Activated CD8-positive, alpha-beta memory T cell treated with anti-CD3 and anti-CD28 coated beads, Interleukin-2, amount 50 U/mL, for 4 hours (primary cell): ENCODE data around the gene SLC24A3.

ENCODE experiments used
- DNase-seq: peaks from one replicate; pipeline ENCODE4 v3.0.0-alpha.2; 2020

SLC24A3 gene

DNA sequence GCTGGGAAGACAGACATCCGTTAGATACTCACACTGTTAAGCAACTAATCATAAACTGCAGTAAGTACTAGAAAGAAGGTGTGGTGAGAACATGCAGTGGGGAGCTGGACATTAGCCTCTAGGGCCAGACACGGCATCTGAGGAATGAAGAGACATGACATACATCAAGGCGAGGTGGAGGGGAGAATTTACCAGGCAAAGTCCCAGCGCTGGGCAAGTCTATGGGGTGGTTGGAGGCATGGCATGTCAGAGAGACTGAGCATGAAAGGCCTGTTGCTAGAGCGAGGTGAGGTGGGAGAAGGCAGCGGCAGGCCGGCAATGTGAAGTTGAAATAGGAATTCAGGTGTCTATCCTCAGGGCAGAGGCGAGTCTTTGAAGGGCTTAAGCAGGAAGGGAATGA, 31.8 kb downstream of the SLC24A3 start:
- DNase-seq, result no peak

DNA sequence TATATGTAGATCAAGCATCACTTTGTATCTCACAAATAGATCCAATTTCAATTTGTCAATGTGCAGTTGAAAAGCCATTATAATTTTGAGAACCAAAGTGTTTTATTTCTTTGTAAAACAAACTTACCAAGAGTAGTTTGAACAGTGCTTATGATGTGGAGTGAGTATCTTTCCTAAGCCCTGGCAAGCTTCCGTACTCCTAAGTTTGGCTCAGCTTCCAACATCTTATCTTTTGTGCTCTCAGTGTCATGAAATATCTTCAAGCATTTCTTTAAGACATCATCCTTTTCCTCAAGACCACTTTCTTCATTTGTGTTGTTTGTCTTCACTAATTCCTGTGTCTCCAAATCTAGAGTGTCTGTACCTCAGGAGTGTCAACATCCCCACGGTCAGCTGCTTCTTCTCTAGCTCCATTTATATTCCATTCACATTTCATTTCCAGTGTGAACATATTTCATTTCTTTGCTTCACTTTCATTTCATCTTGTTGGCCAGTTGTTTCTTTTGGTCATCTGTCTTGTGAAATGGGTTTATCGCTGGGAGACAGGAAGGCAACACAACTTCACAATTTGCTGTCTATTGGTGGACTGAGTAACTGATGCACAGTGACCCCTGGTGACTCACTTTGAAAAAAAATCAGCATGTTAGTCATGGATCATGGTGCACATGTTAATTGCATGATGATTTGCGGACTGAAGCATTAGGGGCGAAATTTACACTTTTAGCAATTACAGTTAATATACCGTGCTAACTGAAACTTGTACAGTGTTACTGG, 36.9 kb downstream of the SLC24A3 start:
- no peak for DNase-seq

DNA sequence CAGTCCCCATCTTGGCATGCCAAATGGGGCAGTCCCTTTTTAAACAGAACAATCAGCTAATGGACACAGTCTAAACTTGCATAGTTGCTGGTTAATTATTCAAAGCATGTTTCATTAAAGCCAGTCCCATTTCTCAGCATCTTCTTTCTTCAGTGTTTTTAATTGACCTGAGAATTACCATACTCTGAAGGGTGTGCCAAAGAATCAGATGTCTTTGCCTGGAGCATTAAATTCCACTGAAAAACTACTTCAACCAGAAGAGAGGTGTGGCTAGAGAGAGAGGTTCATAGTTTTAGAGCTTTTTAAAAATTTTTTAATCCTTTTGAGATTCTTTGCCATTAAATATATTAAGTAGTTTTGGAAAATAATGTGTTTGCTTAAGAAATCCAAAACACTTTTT, 37.9 kb downstream of the SLC24A3 start:
- no peak for DNase-seq

DNA sequence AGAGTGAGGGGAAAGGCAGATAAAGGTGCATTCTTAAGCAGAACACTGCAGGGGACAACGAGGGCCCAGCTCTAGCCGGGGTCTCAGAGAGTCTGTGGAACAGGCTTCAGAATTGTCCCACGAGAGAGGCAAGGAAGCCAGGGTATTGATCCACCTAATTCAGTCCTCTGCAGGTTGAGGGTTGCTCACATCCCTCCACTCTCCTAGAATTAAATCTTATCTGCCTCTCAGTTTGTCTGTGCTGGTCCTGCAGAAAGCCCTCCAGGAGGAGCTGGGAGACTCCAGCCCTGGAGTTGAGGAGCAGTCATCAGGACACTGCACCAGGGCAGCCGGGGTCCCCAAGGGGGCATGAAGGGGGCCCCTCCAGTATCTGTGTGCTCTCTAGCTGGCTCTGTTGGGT, 39.1 kb downstream of the SLC24A3 start:
- DNase-seq, result no peak

DNA sequence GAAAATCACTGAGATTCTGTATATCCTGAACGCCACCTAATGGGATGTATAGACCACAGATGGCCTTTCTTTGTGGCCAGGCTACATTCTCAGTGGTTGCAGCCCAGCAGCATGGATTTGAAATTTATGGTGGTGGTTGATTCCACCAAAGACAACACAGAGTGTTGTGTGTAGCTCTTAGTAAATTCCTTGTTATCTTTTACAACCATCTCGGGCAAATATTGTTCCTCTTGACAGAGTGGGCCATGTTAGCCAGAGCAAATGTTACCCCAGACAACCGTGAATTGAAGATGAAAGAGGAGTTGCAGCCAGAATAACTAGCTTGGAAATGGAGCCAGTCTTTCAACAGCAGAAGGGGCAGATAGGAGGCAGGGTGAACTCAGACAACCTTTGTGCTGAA, 39.5 kb downstream of the SLC24A3 start:
- DNase-seq, result no peak

DNA sequence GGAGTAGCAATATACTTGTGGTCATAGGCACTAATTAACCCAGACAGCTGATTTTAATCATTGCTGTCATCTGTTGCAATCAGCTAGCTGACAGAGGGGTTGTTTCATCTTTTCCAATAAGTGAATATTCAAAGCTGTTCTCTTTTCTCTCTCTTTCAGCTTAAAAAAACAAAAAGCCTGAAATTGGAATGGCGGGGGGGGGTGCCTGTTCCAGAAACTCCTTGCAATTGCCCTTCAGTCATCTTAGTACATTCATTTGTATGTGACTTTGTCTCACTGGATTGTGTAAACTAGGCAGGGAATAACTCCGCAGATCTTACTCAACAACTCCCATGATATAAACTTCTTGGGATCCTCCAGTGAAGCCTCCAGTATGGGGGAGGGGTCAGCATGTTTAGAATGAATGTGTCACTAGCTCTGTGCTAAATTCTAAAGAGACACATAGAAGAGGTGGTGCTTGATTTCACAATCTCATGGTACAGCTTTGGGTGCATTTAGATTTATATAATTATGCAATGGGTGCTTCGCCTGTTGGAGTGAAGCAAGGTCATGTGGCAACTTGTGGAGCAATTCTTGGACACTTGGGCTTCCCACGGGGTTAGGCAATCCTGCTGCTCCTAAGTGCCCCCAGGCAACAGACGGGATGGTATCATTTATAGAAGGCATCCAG, 40.1 kb downstream of the SLC24A3 start:
- no peak for DNase-seq

DNA sequence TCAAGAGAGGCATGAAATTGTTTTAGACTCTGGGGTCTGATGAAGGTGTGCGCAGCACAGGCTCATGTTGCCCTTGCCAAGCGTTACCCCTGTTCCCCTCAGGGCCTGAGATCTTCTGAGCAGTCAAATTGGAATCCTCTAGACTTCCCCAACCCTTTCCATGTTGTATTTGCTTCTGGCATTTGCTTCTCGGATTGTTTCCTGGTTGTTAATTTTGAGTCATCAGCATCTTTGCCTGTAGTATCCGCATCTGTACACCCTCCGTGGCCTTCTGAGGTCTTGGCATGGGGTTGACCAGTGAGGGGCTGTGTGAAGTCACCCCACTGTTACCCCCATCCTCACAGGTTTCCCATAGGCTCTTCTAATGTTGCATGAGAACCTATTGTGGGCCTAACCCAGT, 40.9 kb downstream of the SLC24A3 start:
- no peak for DNase-seq

DNA sequence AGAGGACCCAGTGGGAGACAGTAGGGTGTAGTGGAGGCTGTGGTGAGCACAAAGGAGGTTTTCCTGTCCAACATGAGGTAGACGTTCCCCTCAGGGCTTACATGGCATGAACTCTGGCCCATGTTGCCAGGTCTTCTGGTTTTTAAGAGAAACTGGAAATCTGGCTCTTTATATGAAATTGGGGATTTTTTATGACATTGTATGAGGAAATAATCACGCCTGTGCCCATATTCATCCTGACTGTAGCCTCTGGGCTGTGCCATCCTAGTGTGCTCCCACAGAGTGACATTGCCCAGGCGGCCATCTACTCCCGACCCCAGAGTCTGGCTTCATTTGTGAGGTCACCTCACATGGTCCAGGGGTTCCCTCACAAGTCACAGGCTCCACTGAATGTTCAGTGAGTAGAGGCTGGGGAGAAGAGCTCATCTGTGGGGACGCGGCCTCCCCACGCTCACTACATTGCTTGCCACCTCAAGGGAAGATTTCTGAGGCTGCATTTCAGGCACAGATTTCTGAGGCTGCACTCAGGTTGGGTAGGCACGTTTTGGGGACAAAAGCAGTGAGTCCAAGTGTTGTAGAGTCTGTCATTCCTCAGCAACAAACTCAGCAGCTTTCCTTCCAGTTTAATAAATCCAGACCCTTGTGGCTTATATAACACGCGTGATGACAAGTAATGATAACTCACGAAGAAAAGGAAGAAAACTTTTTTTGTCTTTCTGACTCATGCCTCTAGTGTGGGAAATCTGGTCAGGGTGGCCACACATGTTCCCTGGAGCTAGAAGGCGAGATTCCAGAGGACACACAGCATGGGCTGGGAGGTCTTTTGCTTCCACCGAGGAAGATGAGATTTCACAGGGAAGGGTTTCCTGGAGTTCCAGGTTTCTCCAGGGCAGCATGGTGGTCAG, 41.7 kb downstream of the SLC24A3 start:
- no peak for DNase-seq

DNA sequence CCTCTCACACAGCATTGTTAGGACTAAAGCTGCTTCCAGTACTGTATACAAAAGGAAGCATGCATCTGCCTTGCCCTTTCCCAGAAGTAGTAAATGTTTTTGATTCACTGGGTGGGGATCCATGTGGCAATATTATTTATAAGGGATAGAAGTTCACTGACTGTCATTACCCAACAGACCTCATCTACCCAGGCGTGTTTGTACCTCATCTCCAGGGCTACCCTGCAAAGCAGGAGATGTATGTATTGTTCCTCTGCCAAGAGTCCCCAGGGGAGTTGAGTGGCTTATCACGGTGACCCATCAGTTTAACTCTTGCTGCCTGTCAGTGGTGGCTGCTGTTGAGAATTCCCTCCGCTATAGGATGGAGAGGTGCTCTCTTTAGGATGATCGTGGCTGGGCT, 42.5 kb downstream of the SLC24A3 start:
- no peak for DNase-seq

DNA sequence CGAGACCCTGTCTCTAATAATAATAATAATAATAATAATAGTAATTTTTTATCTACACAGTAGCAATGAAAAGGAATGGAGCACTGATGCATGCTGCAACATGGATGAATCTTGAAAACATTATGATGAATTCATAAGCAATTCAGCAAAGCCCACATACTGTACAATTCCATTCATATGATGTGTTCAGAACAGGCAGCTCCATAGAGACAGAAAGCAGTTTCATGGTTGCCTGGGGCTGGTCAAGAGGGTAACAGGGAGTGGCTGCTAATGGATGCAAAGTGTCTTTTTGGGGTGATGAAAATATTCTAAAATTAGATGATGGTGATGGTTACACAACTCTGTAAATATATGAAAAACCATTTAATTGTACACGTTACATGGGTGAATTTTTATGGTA, 43.6 kb downstream of the SLC24A3 start:
- no peak for DNase-seq

DNA sequence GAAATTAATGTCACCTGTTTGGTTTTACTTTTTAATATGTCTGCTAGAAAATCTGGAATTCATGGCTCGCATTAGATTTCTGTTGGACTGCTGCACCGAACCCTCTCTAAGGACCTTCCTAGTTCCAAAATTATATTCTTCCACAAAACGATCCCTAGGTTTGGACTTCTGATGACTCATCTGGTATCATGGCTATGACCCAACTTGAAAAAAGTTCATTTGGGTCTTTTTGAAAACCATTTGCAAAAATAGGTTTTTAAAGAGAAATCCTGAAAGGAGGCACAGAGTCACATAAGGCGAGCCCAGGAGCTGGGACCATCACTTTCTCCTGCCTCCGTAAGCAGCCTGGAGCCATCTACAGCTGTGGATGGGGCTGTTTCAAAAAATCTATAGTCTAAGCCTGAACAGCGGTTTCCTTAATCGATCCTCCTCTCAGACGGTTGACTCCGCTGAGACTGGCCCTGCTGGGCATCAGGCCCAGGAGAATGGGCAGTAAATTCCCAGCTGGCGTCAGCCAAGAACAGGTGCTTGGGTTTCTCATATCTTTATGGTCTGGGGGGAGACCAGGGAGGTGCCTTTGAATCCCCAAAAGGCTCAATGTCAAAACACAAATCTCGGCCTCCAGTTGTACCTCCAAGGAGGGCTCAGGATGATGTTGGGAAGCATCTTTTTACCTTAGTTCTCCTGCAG, 44.6 kb downstream of the SLC24A3 start:
- no peak for DNase-seq

DNA sequence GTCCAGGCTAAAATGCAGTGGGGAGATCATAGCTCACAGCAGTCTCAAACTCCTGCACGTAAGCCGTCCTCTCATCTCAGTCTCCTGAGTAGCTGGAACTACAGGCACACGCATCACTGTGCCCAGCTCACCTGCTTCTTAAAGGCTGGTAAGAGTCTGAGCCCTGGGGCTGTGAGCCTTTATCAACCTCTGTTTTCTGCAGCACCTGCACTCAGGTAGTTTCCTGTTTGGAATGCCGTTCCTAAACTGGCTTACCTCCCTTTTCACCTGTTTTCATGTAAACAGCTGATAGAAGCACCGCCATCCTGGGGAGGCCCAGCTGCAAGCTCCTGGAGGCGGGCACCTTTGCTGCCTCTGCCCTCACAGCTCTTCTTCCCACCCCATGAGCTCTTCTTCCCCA, 45.4 kb downstream of the SLC24A3 start:
- no peak for DNase-seq

DNA sequence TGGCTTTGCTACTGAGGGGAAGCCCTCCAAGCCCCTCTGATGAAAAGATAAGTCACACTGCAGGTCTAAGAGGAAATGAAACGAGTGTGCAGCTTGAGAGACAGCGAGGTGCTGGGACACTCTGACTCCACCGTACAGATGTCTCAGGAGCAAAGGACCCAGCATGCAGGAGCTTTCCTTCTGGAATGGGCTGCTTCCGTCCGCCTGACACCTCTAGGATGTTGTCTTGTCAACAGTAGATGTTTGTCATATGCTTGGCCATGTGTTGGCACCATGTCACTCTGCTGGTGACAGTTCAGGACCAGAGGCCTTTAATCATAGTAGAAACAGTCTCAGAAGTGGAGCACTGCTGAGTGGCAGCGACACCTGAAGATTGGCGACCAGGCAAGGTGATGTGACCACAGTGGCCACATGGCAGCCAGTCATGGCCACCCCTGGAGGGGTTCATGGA, 46.7 kb downstream of the SLC24A3 start:
- DNase-seq, result no peak

DNA sequence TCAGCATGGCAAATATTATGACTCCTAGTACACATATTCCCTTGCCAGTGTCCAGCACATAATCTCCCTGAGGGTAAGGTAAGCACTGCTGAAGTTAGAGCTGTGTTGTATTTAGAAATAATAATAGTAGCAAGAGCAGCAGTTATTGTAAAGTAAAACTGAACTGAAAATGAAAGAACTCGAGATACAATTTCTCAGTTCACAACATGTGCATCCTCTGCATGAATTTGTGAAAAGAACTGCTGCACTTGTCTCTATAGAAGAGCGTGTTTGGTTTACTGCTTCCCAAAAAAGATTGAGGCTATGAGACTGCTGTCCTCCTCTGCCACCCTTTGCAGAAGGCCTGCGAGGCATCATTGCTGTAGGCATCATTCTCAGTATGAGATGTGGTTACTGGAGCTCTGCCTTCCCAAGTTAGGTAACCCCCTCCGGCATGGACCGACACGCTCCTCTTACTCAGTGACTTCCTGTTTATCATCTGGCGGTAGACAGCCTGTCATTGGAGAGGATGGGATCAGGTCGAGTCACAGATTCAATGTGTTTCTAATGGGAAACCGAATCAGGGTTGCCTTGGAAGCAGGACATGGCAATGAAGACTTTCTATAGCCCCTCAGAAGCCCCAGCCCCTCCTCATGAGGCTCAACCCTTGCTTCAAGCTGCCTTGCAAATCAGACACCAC, 48.1 kb downstream of the SLC24A3 start:
- DNase-seq, result no peak

DNA sequence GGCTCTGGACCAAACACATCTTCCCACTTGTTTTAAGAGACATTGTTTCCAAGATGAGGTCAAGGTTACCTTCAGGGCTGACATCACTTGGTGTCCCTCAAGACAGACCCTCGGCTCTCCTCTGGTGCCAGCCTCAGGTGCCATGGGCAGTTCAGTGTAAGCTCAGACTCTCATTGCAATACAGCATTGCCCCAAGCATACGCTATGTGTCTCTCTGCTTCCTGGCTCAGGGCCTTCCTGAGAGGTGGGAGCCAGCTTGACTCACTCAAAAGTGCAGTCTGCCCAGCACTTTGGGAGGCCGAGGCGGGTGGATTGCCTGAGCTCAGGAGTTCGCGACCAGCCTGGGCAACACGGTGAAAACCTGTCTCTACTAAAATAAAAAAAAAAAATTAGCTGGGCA, 51.7 kb downstream of the SLC24A3 start:
- no peak for DNase-seq

DNA sequence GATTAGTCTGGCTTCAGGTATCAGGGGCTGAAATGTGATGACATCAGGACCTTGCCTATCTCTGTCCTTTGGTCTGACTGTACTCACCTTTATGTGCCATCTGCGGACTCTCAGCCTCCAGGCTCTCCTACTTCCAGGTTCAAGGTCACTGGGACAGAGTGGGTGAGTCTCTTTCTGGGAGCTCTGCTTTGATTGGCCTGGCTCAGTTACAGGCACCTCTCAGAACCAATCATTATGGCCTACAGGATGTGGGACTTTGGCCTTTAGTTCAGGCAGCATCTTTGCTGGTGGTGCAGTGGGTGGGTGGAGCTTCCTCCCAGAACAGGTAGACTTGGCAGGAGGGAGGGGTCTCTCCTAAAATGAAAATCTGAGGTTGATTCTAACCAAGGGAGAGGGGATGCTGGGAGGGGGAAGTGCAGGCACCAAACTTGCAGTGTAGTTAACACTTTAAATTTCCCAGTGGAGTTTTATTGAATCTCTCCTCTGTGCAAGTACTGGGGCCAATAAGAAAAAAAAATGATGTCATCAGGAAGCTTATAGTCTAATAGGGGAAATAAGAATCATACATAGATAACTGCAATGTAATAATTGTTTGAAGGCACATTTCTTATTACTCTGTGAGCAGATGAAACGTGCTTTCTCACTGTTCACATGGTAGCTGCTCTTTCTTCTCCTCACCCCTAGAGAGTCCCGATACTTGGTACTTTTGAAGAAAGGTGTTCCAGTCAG, 53.4 kb downstream of the SLC24A3 start:
- DNase-seq, result no peak

DNA sequence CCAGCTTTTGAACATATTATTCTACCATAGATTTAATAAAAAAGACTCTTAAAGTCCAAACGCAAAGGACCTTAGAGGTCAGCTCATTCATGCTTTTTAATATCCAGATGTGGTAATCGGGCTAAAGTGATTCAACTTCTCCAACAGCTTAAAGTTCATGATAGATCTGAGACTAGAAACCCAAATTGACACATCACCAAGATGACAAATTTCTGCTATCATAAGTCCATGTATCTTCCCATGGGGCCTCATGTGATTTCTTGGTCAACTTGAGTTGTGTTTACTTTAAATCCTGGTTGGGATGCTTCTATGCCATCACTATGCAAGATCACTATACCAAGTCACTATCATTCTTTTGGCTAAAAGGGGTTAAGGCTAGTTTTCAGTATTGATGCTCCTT, 56.0 kb downstream of the SLC24A3 start:
- no peak for DNase-seq

DNA sequence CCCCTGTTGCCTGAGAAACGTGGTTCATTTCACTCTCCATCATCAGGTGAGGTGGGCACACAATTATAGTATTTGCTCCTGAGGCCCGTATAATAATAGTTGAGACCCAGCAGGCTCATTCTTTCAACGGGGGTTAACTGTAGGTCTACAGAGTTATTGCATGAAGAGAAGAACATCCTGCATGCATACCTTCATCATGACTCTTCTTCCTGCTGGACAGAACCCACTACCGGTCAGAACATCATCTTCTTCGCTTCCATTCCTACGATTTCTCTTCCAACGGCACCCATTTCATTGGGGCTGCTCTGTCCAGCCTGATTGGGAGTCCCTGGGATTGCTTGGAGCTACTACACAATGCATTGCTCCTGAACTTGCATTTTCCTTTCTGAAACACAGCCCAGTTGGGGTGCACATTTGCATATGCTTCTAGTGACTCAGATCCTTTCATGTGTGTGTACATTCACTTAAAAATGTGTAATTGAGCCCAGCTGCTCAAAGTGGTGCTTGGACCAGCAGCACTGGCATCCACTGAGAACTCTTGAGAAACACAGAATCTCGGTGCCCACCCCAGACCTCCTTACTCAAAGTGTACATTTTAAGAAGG, 57.4 kb downstream of the SLC24A3 start:
- DNase-seq, result no peak

DNA sequence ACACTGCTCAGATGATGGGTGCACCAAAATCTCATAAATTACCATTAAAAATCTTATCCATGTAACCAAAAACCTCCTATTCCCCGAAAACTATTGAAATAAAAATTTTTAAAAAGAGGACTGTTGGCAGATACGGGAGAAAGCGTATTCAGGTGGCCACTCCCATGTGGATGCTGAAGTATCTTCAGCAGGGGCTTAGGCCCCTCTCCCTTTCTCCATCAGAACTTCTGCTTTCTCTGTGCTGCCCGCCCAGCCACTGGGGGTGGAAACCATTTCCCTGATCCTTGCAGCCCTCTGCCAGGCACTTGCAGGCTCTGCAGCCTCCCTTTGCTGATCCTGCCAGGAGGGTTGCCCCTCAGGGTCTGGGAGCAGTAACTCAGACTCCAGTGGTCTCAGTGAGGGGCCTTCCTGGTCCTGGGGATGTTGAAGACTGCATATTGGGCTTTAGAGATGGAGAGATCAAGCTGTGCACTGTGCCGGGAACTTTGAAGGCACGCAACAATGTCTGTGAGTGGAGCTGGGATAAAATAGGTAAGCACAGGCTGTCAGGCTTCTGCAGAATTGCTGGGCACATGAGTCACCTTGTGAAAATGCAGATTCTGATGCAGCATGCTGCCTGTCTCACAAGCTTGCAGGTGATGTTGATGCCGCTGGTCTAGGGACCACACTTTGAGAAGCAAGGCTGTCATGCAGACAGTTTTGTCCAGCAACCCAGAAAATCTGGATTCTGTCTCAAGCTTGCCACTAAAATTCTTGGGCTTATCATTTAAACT, 59.6 kb downstream of the SLC24A3 start:
- DNase-seq, result no peak

DNA sequence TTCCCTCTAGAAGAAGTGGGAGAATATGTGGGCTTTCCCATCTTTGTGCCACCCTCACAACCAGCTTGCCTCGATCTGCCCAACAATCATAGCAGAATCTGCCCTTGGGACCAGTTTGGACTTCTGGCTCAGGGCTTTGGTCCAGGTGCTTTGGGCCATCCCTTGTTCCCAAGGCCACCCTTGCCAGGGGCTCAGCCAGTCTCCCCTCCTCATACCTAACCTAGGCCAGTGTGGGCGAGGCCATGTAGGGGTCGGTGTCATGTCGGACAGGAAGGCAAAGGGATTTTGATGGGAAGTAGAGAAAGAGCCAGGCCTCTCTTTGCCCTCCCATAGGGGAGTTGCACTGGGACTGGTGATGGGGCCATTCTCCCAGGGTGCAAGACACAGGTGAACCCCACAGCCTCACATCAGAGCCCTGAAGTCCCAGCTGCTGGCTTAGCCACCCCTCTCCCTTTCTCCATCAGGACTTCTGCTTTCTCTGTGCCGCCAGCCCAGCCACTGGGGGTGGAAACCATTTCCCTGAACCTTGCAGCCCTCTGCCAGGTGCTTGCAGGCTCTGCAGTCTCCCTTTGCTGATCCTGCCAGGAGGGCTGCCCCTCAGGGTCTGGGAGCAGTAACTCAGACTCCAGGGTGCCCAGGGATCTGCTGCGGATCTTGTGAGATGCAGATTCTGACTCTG, 60.7 kb downstream of the SLC24A3 start:
- DNase-seq, result no peak
